ENCODE results near the gene TMEM144. TPM values are rescaled to one million over a fixed set of nuclear protein-coding genes. Genes with fewer than 3 reads are reported as not detected.

Gene TMEM144
- total RNA-seq, 1 donor from 2014 or later: 4.1 TPM

DNA sequence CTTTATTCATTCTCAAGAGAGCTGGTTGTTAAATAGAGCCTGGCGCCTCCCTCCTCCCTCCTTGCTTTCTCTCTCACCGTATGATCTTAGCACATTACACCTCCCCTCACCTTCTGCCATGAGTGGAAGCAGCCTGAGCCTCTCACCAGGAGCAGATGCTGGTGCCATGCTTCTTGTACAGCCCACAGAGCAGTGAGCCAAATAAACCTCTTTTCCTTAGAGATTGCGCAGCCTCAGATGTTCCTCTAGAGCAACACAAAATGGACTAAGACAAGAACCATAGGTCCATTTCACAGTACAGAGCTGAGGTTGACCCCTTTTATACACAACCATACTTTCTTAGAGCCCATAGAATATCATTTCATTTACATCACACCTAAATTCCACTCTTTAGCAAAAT lies 10.1 kb upstream of the TMEM144 start:
- DNase-seq (ENCODE audit: low spot score): no peak
- Histone ChIP-seq H3K27ac (no peak overlapping the region), H3K4me3 (no peak overlapping the region), H2AFZ (replicated peaks) (no peak overlapping the region), H3K79me2 (ENCODE audit: low read depth) (no peaks in the 10 kb centered on the region), H3K9me3 (ENCODE audit: low read depth) (no peaks in the 10 kb centered on the region), H3K36me3 (no peaks in the 10 kb centered on the region), H4K20me1 (ENCODE audit: low read depth) (no peaks in the 10 kb centered on the region), H3F3A (ENCODE audit: low read depth) (no peaks in the 10 kb centered on the region), H3K9ac (no peak overlapping the region), H3K4me2 (no peak overlapping the region), H3K4me1 (no peaks in the 10 kb centered on the region), H3K27me3 (no peaks in the 10 kb centered on the region)
- Mint-ChIP-seq H3K36me3 (no peaks in the 10 kb centered on the region), H3K27ac (no peak overlapping the region), H3K27me3 (ENCODE audit: insufficient read depth, low read depth) (peaks cover 3% of the 10 kb centered on the region), H3K9me3 (no peaks in the 10 kb centered on the region), H3K4me3 (no peak overlapping the region), H3K4me1 (no peaks in the 10 kb centered on the region)
- TF ChIP-seq, protein P1, sequence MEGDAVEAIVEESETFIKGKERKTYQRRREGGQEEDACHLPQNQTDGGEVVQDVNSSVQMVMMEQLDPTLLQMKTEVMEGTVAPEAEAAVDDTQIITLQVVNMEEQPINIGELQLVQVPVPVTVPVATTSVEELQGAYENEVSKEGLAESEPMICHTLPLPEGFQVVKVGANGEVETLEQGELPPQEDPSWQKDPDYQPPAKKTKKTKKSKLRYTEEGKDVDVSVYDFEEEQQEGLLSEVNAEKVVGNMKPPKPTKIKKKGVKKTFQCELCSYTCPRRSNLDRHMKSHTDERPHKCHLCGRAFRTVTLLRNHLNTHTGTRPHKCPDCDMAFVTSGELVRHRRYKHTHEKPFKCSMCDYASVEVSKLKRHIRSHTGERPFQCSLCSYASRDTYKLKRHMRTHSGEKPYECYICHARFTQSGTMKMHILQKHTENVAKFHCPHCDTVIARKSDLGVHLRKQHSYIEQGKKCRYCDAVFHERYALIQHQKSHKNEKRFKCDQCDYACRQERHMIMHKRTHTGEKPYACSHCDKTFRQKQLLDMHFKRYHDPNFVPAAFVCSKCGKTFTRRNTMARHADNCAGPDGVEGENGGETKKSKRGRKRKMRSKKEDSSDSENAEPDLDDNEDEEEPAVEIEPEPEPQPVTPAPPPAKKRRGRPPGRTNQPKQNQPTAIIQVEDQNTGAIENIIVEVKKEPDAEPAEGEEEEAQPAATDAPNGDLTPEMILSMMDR (IDR thresholded peaks at IDR 0.05): no peak
- no peak for TF ChIP-seq EZH2phosphoT487 (IDR thresholded peaks at IDR 0.05)

- Mint-ChIP-seq H3K4me3 (no peak overlapping the region), H3K27me3 (ENCODE audit: insufficient read depth, low read depth) (peaks cover 3% of the 10 kb centered on the region), H3K4me1 (no peaks in the 10 kb centered on the region), H3K36me3 (no peaks in the 10 kb centered on the region), H3K27ac (no peak overlapping the region), H3K9me3 (no peaks in the 10 kb centered on the region)
- TF ChIP-seq, protein P1 (IDR thresholded peaks at IDR 0.05): no peak
- TF ChIP-seq EZH2 (IDR thresholded peaks at IDR 0.05) (no peak), EZH2phosphoT487 (IDR thresholded peaks at IDR 0.05) (no peak)
- Histone ChIP-seq H2AFZ (replicated peaks) (no peak overlapping the region), H3K27ac (no peak overlapping the region), H3K79me2 (ENCODE audit: low read depth) (no peaks in the 10 kb centered on the region), H3K9me3 (ENCODE audit: low read depth) (no peaks in the 10 kb centered on the region), H3K36me3 (no peaks in the 10 kb centered on the region), H3K9ac (no peak overlapping the region), H3K4me3 (no peak overlapping the region), H3F3A (ENCODE audit: low read depth) (no peaks in the 10 kb centered on the region), H3K4me2 (no peak overlapping the region), H3K4me1 (no peaks in the 10 kb centered on the region), H3K27me3 (no peaks in the 10 kb centered on the region), H4K20me1 (ENCODE audit: low read depth) (no peaks in the 10 kb centered on the region)
- DNase-seq (ENCODE audit: low spot score): no peak
Observed at GRCh38 chr4:158201322-158201721, 9.0 kb upstream of the TMEM144 start.

DNA sequence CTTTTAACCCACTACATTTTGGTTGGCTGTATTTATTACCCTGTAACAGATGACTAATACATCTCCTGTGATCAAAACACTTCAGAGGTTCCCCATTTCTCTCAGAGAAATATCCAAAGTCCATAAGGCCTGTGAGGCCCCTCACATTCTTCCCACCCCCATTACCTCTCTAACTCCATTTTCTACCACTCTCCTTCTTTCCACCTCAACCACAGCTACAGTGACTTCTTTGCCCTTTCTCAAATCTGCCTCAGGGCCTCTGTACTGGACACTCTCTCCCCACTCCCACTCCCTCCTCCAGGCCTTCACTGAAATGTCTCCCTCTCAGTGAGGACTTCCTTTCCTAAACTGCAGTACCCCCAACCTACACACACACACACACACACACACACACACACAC lies 8.4 kb upstream of the TMEM144 start:
- H3K4me2 ChIP-seq: no peak overlapping the region

More for the DNA sequence above, 8.4 kb upstream of the TMEM144 start:
- no peaks in the 10 kb centered on the region for H3K9me3 Mint-ChIP-seq
- H3K36me3 ChIP-seq: no peaks in the 10 kb centered on the region
- no peaks in the 10 kb centered on the region for H3K36me3 Mint-ChIP-seq
- H3K27ac Mint-ChIP-seq: no peak overlapping the region
- TF ChIP-seq, protein P1 (IDR thresholded peaks at IDR 0.05): no peak
- TF ChIP-seq EZH2 (IDR thresholded peaks at IDR 0.05): no peak
- no peak for DNase-seq (ENCODE audit: low spot score)
- H3K79me2 ChIP-seq (ENCODE audit: low read depth): no peaks in the 10 kb centered on the region
- H3K27ac ChIP-seq: no peak overlapping the region
- no peaks in the 10 kb centered on the region for H3K4me1 ChIP-seq
- no peaks in the 10 kb centered on the region for H4K20me1 ChIP-seq (ENCODE audit: low read depth)
- no peak overlapping the region for H3K4me3 ChIP-seq
- no peak overlapping the region for H3K9ac ChIP-seq
- H2AFZ ChIP-seq (replicated peaks): no peak overlapping the region
- H3K27me3 ChIP-seq: no peaks in the 10 kb centered on the region
- H3K4me1 Mint-ChIP-seq: no peaks in the 10 kb centered on the region
- H3F3A ChIP-seq (ENCODE audit: low read depth): no peaks in the 10 kb centered on the region
- H3K9me3 ChIP-seq (ENCODE audit: low read depth): no peaks in the 10 kb centered on the region
- peaks cover 3% of the 10 kb centered on the region for H3K27me3 Mint-ChIP-seq (ENCODE audit: insufficient read depth, low read depth)
- H3K4me3 Mint-ChIP-seq: no peak overlapping the region

Data from neural progenitor cell (in vitro differentiated cells).